ENCODE measurements around the gene CDHR5. TPM values are rescaled to one million over a fixed set of nuclear protein-coding genes. Genes with fewer than 3 reads are reported as not detected.
"Not testable (repeated sequence)": the region's sequence is repeated elsewhere in the genome, so short reads cannot be mapped to it uniquely, and the experiment has no call there.

The CDHR5 gene
- total RNA-seq, 1 experiment from 2014 or later = not detected

- DNase-seq (ENCODE audit: low read depth) = peak; percentile 48
These were observed 36.8 kb downstream of the CDHR5 start for GRCh38 chr11:587978-588380.

GRCh38 chr11:587546-587945, 37.2 kb downstream of the CDHR5 start:
- no peak for DNase-seq (ENCODE audit: low read depth)

GRCh38 chr11:586376-587316, 38.1 kb downstream of the CDHR5 start:
- DNase-seq (ENCODE audit: low read depth) = no peak

- no peak for DNase-seq (ENCODE audit: low read depth)
These were observed 40.5 kb downstream of the CDHR5 start for GRCh38 chr11:584287-584686.

- no peak for DNase-seq (ENCODE audit: low read depth)
These were observed 43.0 kb downstream of the CDHR5 start for GRCh38 chr11:581752-582151.

GRCh38 chr11:581342-581741, 43.4 kb downstream of the CDHR5 start:
- DNase-seq (ENCODE audit: low read depth) = no peak

- DNase-seq (ENCODE audit: low read depth) = no peak
These were observed 44.7 kb downstream of the CDHR5 start for GRCh38 chr11:579830-580601.

- no peak for DNase-seq (ENCODE audit: low read depth)
These were observed 46.3 kb downstream of the CDHR5 start for GRCh38 chr11:578276-579035.

GRCh38 chr11:577611-577894, 47.2 kb downstream of the CDHR5 start:
- no peak for DNase-seq (ENCODE audit: low read depth)

GRCh38 chr11:576811-577610, 47.7 kb downstream of the CDHR5 start:
- DNase-seq (ENCODE audit: low read depth) = no peak

GRCh38 chr11:575996-576768, 48.6 kb downstream of the CDHR5 start, which contains the start of gene PHRF1:
TSS of gene PHRF1 (plus strand) at chr11:576470. CDS start at chr11:581513, 5,043 bp downstream.
- DNase-seq (ENCODE audit: low read depth) = peak; percentile 89

- peak; percentile 54 for DNase-seq (ENCODE audit: low read depth)
These were observed 49.3 kb downstream of the CDHR5 start for GRCh38 chr11:575313-575995.

GRCh38 chr11:574632-575312, 50.0 kb downstream of the CDHR5 start:
- DNase-seq (ENCODE audit: low read depth) = no peak

- not testable (repeated sequence) for DNase-seq (ENCODE audit: low read depth)
These were observed 50.7 kb downstream of the CDHR5 start for GRCh38 chr11:574031-574570.

GRCh38 chr11:573146-573759, 51.5 kb downstream of the CDHR5 start:
- no peak for DNase-seq (ENCODE audit: low read depth)

- DNase-seq (ENCODE audit: low read depth) = no peak
These were observed 53.0 kb downstream of the CDHR5 start for GRCh38 chr11:571802-572185.

- no peak for DNase-seq (ENCODE audit: low read depth)
These were observed 55.4 kb downstream of the CDHR5 start for GRCh38 chr11:569158-569885.
